GM18870 (cell line): ENCODE measurements around the gene WDFY4.

Experiments used
- ATAC-seq: cut with Tn5 transposase; IDR thresholded peaks from one replicate; pipeline ENCODE4 v1.9.1; 2021; ENCODE audit warnings: moderate library complexity; ENCODE audit not compliant: unreplicated experiment

WDFY4 gene

GRCh38 chr10:48685731-48686130 lies 1.1 kb downstream of the WDFY4 start:
- ATAC-seq = no peak

DNA sequence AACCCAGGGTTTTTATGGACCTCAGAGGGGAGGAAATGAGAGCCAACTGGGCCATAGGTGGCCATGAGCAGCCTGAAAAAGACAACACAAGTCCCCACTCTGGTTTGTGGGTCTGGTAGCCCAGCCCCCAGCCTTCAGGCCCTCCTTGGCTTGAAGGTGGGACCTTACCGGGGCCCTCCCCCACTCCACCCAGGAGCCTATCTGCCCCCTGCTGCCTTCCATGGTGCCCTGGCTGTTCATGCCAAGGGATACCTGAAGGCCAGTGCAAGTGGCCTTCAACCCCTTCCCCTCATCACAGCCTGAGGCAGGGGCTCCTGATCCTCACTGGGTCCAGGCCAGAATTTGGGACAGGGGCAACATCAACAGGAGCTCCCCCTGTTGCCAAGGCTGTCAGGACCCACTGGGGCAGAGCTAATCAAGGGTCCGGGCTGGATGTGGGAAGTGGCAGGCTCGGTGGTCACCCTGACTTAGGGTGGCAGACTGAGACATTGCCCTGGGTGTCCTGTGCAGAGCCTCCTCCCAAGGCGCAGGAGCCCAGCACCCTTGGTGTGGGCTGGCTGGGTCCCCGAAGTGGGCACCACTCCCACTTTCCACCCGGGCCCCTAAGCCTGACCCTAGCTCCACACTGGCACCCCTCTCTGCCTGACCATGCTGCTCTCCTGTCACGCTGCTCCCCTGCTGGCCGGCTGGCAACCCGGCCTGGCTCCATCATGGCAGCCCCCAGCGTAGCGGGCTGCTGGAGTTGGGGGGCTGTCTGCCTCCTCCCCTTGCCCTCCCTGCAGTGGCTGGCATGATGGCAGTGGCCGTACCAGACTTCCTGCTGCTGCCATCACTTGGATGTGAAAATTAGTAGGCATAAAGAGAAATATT lies 6.4 kb downstream of the WDFY4 start:
- ATAC-seq = no peak

DNA sequence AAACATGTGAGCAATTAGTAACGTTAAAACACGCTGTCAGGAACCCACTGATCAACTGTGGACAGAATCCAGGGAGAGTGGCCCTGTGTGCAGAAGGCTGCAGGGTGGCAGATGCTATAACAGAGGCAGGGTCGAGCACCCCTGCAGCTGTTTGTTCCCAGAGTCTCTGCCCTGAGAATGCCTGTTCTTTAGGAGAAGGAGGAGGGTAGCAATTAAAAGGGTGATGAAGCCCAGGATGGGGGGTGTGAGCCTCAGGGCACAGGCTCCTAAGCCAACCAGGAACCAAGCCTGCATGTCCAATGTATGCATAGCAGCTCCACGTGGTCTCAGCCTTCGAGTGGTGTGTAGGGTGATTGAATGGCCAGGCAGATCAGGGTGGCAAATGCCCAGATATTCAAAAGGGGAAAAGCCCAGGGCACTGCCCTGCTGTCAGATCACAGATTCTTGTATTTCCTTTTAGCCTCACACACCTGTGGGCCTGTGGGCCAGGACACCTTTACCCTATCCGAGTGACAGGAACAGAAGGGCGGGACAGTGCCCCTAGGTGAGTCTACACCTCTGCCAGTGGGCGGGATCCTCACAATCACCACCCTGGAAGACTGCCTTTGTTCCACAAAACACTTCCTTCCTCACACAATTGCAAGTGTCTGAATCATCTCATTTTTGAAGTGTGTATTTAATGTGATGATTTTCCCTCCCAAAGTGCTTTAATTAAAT lies 7.3 kb downstream of the WDFY4 start:
- no peak for ATAC-seq

DNA sequence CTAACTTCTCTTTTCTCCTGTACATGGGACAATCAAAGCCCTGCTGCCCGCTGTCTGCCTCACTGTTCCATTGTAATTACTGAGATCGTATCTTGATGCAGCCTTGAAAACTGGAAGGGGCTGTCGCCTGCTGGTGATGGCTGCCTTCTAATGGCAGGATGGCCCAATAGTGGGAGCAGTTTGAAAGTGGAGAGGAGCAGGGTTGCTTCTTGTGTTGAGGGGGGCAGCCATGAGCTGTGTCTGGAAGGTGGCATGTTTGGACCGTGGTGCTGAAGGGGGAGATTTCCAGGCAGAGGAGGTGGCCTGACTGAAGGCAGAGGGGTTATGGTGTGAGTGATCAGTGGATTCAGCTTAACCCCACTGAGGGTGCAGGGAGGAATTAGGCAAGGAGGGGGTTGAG lies 8.1 kb downstream of the WDFY4 start:
- ATAC-seq = no peak

DNA sequence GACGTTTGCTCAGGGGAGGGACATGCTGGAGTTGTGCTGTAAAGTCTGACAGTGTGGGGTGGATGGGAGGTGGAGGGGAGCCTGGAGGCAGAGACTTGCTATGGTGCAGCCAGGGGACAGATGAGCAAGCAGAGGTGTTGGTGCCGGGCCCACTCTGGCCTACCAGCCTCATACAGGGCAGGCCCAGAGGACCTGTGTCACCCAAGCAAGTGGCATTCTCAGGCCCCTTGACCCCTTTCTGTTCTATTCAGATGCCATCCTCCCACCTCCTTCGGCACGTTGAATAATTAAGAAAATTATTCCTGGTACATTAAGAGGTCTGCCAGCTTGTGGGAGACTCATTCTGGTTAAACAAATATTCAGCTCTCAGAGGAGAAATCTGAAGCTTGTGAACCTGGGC lies 8.5 kb downstream of the WDFY4 start:
- ATAC-seq = no peak

- no peak for ATAC-seq
Measured at GRCh38 chr10:48694371-48695030, 9.8 kb downstream of the WDFY4 start.

DNA sequence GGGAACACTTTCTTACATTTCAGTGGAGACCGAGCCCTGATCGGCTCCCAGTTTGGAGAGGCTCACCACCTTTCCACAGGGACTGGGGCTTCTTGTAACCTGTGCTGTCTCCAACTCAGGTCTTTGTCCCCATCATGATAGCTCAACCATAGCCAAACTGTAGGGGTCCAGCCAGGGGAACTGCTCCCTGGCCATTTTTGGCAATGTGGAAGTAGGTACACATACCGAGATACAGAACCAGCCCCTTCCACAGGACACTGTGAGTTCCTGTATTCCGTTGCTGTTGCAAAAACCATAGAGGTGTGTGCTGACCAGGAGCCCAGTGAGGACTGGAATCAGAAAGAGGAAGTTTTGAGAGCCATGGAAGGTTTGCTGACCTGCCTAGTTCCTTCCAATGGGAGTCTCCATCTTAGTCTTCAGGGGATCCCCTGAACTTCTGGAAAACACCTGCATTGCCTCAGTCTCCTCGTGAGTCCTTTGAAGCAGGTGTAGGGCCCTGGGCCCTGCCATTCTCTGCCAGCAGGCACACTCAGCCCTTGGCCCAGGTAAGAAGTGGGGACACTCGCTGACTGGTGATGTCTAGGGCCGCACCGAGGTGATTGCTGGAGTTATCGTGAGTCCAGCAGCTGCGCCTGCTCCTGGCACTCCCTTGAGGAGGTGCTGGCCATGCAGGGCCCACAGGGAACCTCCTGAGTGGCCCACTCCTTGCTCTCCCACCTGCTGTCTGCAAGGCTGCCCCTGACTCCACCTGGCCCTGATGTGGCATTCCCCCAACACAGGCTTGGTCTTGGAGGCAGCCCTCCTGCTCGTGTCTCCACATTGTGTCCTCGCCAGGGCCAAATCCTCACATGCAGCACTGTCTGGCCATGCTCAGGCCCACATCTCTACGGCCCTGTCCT lies 11.2 kb downstream of the WDFY4 start:
- ATAC-seq = no peak

DNA sequence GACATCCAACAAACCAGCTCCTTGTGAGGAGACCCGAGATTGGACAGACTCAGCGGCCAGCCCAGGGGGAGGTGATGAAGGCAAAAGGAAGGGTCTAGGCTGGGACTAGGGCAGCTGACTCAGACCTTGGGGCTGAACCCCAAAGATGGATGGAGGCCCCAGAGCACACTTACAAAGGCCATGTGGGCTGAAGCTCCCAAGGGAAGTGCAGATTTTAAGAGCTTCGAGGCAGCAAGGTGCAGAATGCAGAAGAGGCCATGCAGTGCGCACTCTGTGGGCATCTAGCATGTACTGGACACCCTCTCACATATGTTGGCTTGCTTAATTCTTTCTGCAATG lies 11.8 kb downstream of the WDFY4 start:
- ATAC-seq = no peak

DNA sequence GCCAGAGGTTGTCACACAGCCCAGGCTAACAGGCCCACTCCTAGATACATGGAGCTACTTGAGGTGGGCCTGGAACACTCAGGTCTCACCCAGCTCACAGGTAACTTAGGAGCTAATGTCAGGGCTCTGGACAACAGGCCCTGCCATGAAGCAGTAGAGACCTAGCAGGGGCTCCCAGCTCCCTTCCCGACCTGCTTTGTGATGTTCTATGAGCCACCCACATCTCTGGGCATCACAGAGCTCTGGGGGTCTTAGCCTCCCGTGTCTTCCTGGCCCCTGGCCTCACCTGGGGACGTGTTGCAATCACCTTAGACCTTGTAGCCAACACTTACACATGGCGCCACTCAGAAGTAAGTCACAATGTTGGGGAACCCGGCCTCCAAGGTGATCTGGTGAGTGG lies 12.4 kb downstream of the WDFY4 start:
- no peak for ATAC-seq

GRCh38 chr10:48697821-48698764 lies 13.4 kb downstream of the WDFY4 start:
- ATAC-seq = no peak

DNA sequence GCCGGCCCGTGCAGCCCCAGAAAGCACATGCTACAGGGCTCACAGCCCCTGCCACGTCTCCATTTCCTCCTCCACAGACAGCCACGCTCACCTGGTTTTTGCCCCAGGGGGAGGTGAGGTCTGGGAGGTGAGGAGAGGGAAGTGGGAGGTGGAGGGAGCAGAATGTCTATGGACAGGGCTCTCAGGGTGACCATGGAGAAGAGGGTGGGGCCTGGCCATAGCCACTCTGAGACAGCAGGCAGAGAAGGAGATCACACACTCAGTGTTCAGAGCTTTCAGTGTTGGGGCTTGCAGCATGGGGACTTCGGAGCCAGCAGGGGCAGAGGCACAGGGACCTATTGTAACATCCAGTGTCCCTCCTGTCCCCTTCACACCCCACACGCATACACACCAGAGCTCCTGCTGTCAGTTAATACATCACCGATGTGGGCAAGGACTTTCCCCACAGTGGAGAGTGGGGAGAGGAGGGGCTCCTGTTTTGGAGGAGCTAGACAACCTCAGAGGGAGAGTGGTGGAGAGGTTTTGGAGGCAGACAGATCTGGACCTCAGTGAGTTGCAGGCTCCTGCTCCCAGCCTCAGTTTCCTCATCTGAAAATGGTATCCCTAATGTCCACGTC lies 14.4 kb downstream of the WDFY4 start:
- ATAC-seq = peak; percentile 41

DNA sequence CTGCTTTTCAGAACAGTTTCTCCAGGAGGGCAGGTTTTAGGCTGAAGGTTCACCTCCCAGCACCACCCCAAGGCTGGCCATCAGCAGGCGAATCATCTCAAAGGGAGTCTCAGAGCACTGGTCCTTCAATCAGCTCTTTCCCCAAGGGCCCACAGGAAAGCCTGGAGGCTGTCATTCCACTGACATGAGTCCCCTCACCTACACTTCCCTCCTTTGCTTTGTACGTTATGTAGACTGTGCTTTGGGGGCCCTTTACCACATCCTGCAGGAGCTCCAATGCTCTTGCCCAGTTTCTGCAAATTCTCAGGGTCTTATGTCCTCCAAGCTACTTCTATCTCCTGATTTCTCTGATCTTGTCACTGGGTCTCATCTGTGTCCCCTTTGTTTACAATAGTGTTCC lies 15.4 kb downstream of the WDFY4 start:
- no peak for ATAC-seq

DNA sequence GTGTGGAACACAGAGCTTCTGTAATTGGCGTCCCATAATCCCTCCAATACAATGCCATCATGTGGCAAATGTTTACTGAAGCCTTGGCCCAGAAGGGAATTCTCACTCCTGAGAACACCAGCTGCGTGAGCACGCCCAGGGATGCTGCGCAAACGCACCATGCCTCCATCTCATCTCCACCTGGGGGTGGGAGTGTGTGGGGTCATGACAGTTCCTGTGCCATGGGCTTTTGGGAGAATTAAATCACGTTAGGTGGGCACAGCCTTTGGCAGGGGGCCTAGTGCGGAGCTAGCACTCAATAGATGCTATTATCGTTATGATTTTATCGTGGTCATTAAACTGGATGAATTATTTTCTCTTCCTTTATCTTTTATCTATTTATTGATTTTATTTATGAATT lies 15.8 kb downstream of the WDFY4 start:
- no peak for ATAC-seq

GRCh38 chr10:48701139-48701901 lies 16.6 kb downstream of the WDFY4 start:
- ATAC-seq = no peak

GRCh38 chr10:48701941-48702340 lies 17.3 kb downstream of the WDFY4 start:
- ATAC-seq = no peak

- ATAC-seq = no peak
Measured at GRCh38 chr10:48703531-48704122, 19.0 kb downstream of the WDFY4 start.

GRCh38 chr10:48704156-48704555 lies 19.5 kb downstream of the WDFY4 start:
- no peak for ATAC-seq

GRCh38 chr10:48705401-48705938 lies 20.8 kb downstream of the WDFY4 start:
- no peak for ATAC-seq
